K562 (cell line): ENCODE data around the gene CEP85L. TPM values are rescaled to one million over a fixed set of nuclear protein-coding genes. Genes with fewer than 3 reads are reported as not detected.
A peak's percentile ranks its signal among the peaks of the same experiment; 100 is the strongest.

Experiments used
- ATAC-seq: fragments of 200-7000 bp; cut with Tn5 transposase; 3 replicates; pipeline ENCODE4 v1.9.1; 2020; ENCODE audit warnings: moderate library complexity
- BruUV-seq: library from RNA; stranded (reverse); fragments of 400-500 nt; replicated peaks from 2 replicates; lab custom pipeline; 2021; lab: Mats Ljungman, UMichigan
- CTCF ChIA-PET: fragments of 300-600 bp; formaldehyde crosslinking; extraction: SDS; loops from one replicate; lab custom pipeline; 2021; ENCODE audit warnings: low intra/inter-chr PET ratio; lab: Yijun Ruan, JAX
- POLR2A ChIA-PET: fragments of 300-600, 350-650 bp; sonication (Branson Sonifier 250); formaldehyde crosslinking; extraction: SDS; loops from one replicate; lab custom pipeline; 2021; ENCODE audit warnings: antibody characterized with exemption, inconsistent platforms; lab: Yijun Ruan, JAX
- DNase-seq, 4 experiments: peaks; one replicate each; pipeline versions ENCODE4 v3.0.0 to v3.0.0-alpha.2; 2011 to 2018; ENCODE audit warnings: low spot score in 3 of 4, mixed read lengths in 3 of 4; ENCODE audit errors: extremely low read depth in 1 of 4
- FAIRE-seq: peaks from 2 replicates; lab custom pipeline; 2011; peaks lifted over from hg19 to GRCh38; lab: Jason Lieb, UNC
- H2AFZ ChIP-seq: 2 replicates; pipeline ENCODE4 v1.6.0; 2011; ENCODE audit warnings: low read depth, low read length, control low read depth, inconsistent platforms
- H3K27ac ChIP-seq: fragments of 200-600 bp; 3 replicates; pipeline ENCODE4 v1.8.0; 2011; ENCODE audit warnings: low read depth, mild to moderate bottlenecking, control low read depth, inconsistent platforms, low read length, moderate library complexity, mixed read lengths; ENCODE audit errors: extremely low read depth
- H3K27me3 ChIP-seq, 2 experiments: fragments of 300-600 bp in 1 of 2; 2 replicates in 1 of 2; 3 replicates in 1 of 2; pipeline versions ENCODE4 v1.6.0 to v1.8.0; 2011; ENCODE audit warnings: inconsistent platforms in 2 of 2, low read length in 2 of 2, mild to moderate bottlenecking in 1 of 2, mixed read lengths in 1 of 2, moderate library complexity in 1 of 2; ENCODE audit not compliant: control insufficient read depth in 2 of 2, insufficient read depth in 2 of 2
- H3K36me3 ChIP-seq: fragments of 300-600 bp; 3 replicates; pipeline ENCODE4 v1.8.0; 2011; ENCODE audit warnings: mild to moderate bottlenecking, low read length, inconsistent platforms; ENCODE audit not compliant: control insufficient read depth, insufficient read depth
- H3K4me1 ChIP-seq, 2 experiments: fragments of 200-600 bp in 1 of 2; replicated peaks in 1 of 2; 2 replicates in 1 of 2; 3 replicates in 1 of 2; pipeline versions ENCODE4 v1.5.1 to v1.8.0; 2011; ENCODE audit warnings: inconsistent platforms in 2 of 2, low read length in 2 of 2, mild to moderate bottlenecking in 1 of 2, mixed read lengths in 1 of 2, moderate library complexity in 1 of 2; ENCODE audit not compliant: control insufficient read depth in 2 of 2, insufficient read depth in 2 of 2
- H3K4me2 ChIP-seq: 2 replicates; pipeline ENCODE4 v1.6.1; 2011; ENCODE audit warnings: low read length, control low read depth, inconsistent platforms, mixed read lengths; ENCODE audit not compliant: insufficient read depth
- H3K4me3 ChIP-seq: fragments of 200-600 bp; sonication (generic), shearing (Covaris generic); 2 replicates; pipeline ENCODE4 v1.5.1; 2016; ENCODE audit warnings: control low read depth, inconsistent platforms
- H3K79me2 ChIP-seq: fragments of 200-600 bp; 3 replicates; pipeline ENCODE4 v1.8.0; 2011; ENCODE audit warnings: low read length, inconsistent platforms; ENCODE audit not compliant: control insufficient read depth, insufficient read depth
- H3K9ac ChIP-seq, 2 experiments: 2 replicates each; pipeline versions ENCODE4 v1.6.0 to v1.6.1; 2011; ENCODE audit warnings: low read depth in 2 of 2, low read length in 2 of 2, control low read depth in 1 of 2, inconsistent platforms in 1 of 2, mild to moderate bottlenecking in 1 of 2, mixed read lengths in 1 of 2; ENCODE audit not compliant: insufficient read depth in 1 of 2
- H3K9me1 ChIP-seq: one replicate; pipeline ENCODE4 v1.6.0; 2011; ENCODE audit warnings: inconsistent platforms, mild to moderate bottlenecking, low read length, moderate library complexity; ENCODE audit not compliant: control insufficient read depth, insufficient read depth
- H3K9me3 ChIP-seq: replicated peaks from 2 replicates; pipeline ENCODE4 v1.5.1; 2011; ENCODE audit warnings: low read depth, low read length, inconsistent platforms; ENCODE audit not compliant: control insufficient read depth, insufficient read depth
- H4K20me1 ChIP-seq: replicated peaks from 2 replicates; pipeline ENCODE4 v1.6.1; 2011; ENCODE audit warnings: low read length, inconsistent platforms, mixed read lengths; ENCODE audit not compliant: control insufficient read depth, insufficient read depth
- CAMTA2 ChIP-seq: fragments of 250-450 bp; sonication (Bioruptor Pico); conservative IDR thresholded peaks from 2 replicates; pipeline ENCODE4 v1.5.1; 2022
- CEBPB ChIP-seq: fragments of 450-650 bp; IDR thresholded peaks from 2 replicates; pipeline ENCODE4 v1.6.1; 2016; ENCODE audit warnings: missing genetic modification characterization, missing compliant biosample characterization
- CEBPG ChIP-seq, 3 experiments: fragments of 200-800 bp in 1 of 3; sonication (Bioruptor generic) in 1 of 3; sonication (generic) in 1 of 3; formaldehyde crosslinking in 1 of 3; IDR thresholded peaks in 2 of 3; conservative IDR thresholded peaks in 1 of 3; 2 replicates each; pipeline versions ENCODE4 v1.6.1 to v1.8.0; 2016 to 2022; ENCODE audit warnings: missing compliant biosample characterization in 2 of 3, missing genetic modification characterization in 2 of 3, mild to moderate bottlenecking in 1 of 3, missing genetic modification reagents in 1 of 3
- FOXA3 ChIP-seq, 2 experiments: fragments of 450-650 bp in 1 of 2; sonication (generic) in 1 of 2; formaldehyde crosslinking; IDR thresholded peaks in 1 of 2; conservative IDR thresholded peaks in 1 of 2; 2 replicates each; pipeline versions ENCODE4 v1.4.0 to v1.8.0; 2020 to 2022; ENCODE audit warnings: mild to moderate bottlenecking in 2 of 2, missing genetic modification reagents in 1 of 2
- ILK ChIP-seq: fragments of 450-650 bp; IDR thresholded peaks from 2 replicates; pipeline ENCODE4 v1.6.1; 2016; ENCODE audit warnings: missing genetic modification characterization, low read depth, mild to moderate bottlenecking, missing compliant biosample characterization, moderate library complexity, borderline replicate concordance
- KLF10 ChIP-seq: fragments of 250-450 bp; sonication (Bioruptor Pico); IDR thresholded peaks from 2 replicates; pipeline ENCODE4 v1.6.1; 2021; ENCODE audit warnings: matching md5 sums
- L3MBTL2 ChIP-seq: fragments of 450-650 bp; IDR thresholded peaks from 2 replicates; pipeline ENCODE4 v1.6.1; 2016; ENCODE audit warnings: mild to moderate bottlenecking, moderate library complexity
- MAZ ChIP-seq, 2 experiments: fragments of 450-650 bp in 1 of 2; sonication (generic) in 1 of 2; formaldehyde crosslinking; IDR thresholded peaks in 1 of 2; conservative IDR thresholded peaks in 1 of 2; 2 replicates each; pipeline versions ENCODE4 v1.4.0 to v1.5.0; 2020; ENCODE audit warnings: mild to moderate bottlenecking in 1 of 2, missing genetic modification reagents in 1 of 2
- NUFIP1 ChIP-seq: fragments of 450-650 bp; IDR thresholded peaks from 2 replicates; pipeline ENCODE4 v1.6.1; 2018; ENCODE audit not compliant: partially characterized antibody
- PTRF ChIP-seq: fragments of 450-650 bp; IDR thresholded peaks from 2 replicates; pipeline ENCODE4 v1.6.1; 2016; ENCODE audit warnings: mild to moderate bottlenecking, missing genetic modification characterization, missing compliant biosample characterization
- SRSF1 ChIP-seq: fragments of 200-400 bp; formaldehyde crosslinking; IDR thresholded peaks from 2 replicates; pipeline ENCODE4 v1.6.1; 2017; ENCODE audit warnings: mild to moderate bottlenecking, low read depth, low read length, moderate library complexity
- TRIM24 ChIP-seq, 2 experiments: fragments of 450-650 bp; IDR thresholded peaks; 2 replicates each; pipeline ENCODE4 v1.6.1; 2016
- ZNF263 ChIP-seq: sonication (generic); formaldehyde crosslinking; IDR thresholded peaks from 2 replicates; pipeline ENCODE4 v1.8.0; 2022; ENCODE audit warnings: mild to moderate bottlenecking, missing genetic modification reagents, borderline replicate concordance
- ZNF274 ChIP-seq: IDR thresholded peaks from 2 replicates; pipeline ENCODE4 v1.6.1; 2011; ENCODE audit warnings: low read depth, mild to moderate bottlenecking, low read length, moderate library complexity, borderline replicate concordance
- ZNF408 ChIP-seq: fragments of 250-450 bp; sonication (Bioruptor Pico); IDR thresholded peaks from 2 replicates; pipeline ENCODE4 v1.4.0; 2020; ENCODE audit warnings: low read depth, mild to moderate bottlenecking, moderate library complexity
- WGBS: fragments of 100-300 bp; shearing (Covaris generic); methylation state at CpG from one replicate; pipeline ENCODE4 v1.1.6; 2016; ENCODE audit warnings: low coverage, mixed read lengths; ENCODE audit not compliant: insufficient coverage; ENCODE audit errors: missing lambda C conversion rate; 5-methylcytosine and 5-hydroxymethylcytosine counted together
- in situ Hi-C: fragments of 300-500 bp; cut with MboI; formaldehyde crosslinking; loops from 4 replicates; pipeline ENCODE4 v1.15.0; 2018; ENCODE audit warnings: inconsistent platforms, mixed read lengths
- intact Hi-C: fragments of 100-400 bp; cut with micrococcal nuclease; formaldehyde crosslinking; loops from 2 replicates; pipeline ENCODE4 v1.14.2; 2022
- polyA plus RNA-seq, 8 experiments: library from polyadenylated mRNA; depleted of rRNA in 4 of 8; stranded (reverse) in 5 of 8; unstranded in 3 of 8; fragments of >200 nt; fragmentation: Nextera tagmentation in 2 of 8; fragmentation: Illumina TruSeq in 1 of 8; extraction: Ambion mirVana in 2 of 8; extraction: Trizol in 1 of 8; gene quantifications; 2 replicates each; pipeline versions ENCODE4 v1.2.1 to v1.2.3, GENCODE V29; 2011 to 2014; ENCODE audit warnings: inconsistent platforms in 1 of 8, missing spikeins in 1 of 8
- total RNA-seq, 7 experiments: library from RNA; depleted of rRNA in 6 of 7; stranded (reverse); fragments of >200 nt in 6 of 7; fragmentation: Illumina TruSeq in 2 of 7; extraction: Trizol in 2 of 7; gene quantifications; 2 replicates each; pipeline versions ENCODE4 v1.2.1 to v1.2.3, GENCODE V29; 2011 to 2021; ENCODE audit warnings: low replicate concordance in 1 of 7
- TF ChIP-seq, protein P1 (sequence below): sonication (generic); IDR thresholded peaks from 2 replicates; pipeline ENCODE4 v1.6.1; 2016
- TF ChIP-seq, protein P2 (sequence below), 3 experiments: fragments of 200-800 bp in 1 of 3; fragments of 250-450 bp in 1 of 3; fragments of 450-650 bp in 1 of 3; sonication (Bioruptor Pico) in 1 of 3; sonication (Bioruptor generic) in 1 of 3; formaldehyde crosslinking in 1 of 3; IDR thresholded peaks; 2 replicates each; pipeline versions ENCODE4 v1.6.1 to v1.8.0; 2016 to 2022; ENCODE audit warnings: mild to moderate bottlenecking in 2 of 3, missing genetic modification characterization in 2 of 3, missing compliant biosample characterization in 1 of 3, moderate library complexity in 1 of 3

CEP85L gene
- total and polyA plus RNA-seq, 9 of the 15 experiments (the other 6 are each of a cell fraction or from before 2014, with no cell fraction given): 4.5 to 15.8 (median 8.3) TPM

DNA sequence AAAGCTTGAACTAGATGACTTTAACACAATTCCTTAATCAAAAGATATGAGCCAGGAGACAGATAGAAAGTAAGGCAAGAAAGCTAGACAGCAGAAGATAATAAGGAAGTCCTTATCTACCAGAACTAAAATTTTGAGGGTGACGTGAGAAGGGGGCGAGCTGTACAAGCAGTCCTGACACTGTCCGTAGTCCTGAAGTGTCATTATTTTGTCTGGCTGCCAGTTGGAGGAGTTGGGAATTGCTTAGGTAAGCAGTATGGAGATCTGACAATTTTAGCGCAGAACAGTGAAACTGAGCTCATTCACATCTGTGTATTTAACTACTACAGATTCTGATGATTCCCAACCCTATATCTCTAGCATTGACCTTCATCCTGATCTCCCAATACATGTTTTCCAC lies 25.8 kb upstream of the CEP85L start (continued):
- TF ChIP-seq, protein P1, sequence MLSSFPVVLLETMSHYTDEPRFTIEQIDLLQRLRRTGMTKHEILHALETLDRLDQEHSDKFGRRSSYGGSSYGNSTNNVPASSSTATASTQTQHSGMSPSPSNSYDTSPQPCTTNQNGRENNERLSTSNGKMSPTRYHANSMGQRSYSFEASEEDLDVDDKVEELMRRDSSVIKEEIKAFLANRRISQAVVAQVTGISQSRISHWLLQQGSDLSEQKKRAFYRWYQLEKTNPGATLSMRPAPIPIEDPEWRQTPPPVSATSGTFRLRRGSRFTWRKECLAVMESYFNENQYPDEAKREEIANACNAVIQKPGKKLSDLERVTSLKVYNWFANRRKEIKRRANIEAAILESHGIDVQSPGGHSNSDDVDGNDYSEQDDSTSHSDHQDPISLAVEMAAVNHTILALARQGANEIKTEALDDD: peak; percentile 17; the same call in 1 of the 2 replicates
- no peak for TF ChIP-seq NUFIP1

GRCh38 chr6:118675225-118675624 lies 23.8 kb upstream of the CEP85L start:
- Histone ChIP-seq H3K4me3 (no peak overlapping the region), H3K9me1 (no peaks in the 10 kb centered on the region), H3K9me3 (no peaks in the 10 kb centered on the region), H3K9ac (no peak overlapping the region), H3K36me3 (no peaks in the 10 kb centered on the region), H3K79me2 (peaks cover 2% of the 10 kb centered on the region; the same call in 1 of the 3 replicates), H3K27ac (no peak overlapping the region), H2AFZ (no peak overlapping the region), H3K27me3 (no peaks in the 10 kb centered on the region), H3K4me1 (peaks cover 0 to 8% of the 10 kb centered on the region in 2 experiments; a peak in 2 of 5 replicates), H3K4me2 (no peak overlapping the region), H4K20me1 (no peaks in the 10 kb centered on the region)
- CTCF ChIA-PET: no interaction called here
- 39% methylated on average over 1 of the region's 1 CpG for WGBS
- intact Hi-C loops (no loop called here), in situ Hi-C loops (no loop called here)
- FAIRE-seq (no peak), ATAC-seq (no peak), DNase-seq (no peak)
- no TSS peak for BruUV-seq
- POLR2A ChIA-PET: interaction anchor here (0.7 to 1.0 kb wide), 2 partner anchors 35 to 72 kb away, joined by 3 read pairs; no protein-coding TSS in a partner anchor
- TF ChIP-seq L3MBTL2 (no peak), PTRF (tag) (no peak), ZNF274 (no peak), SRSF1 (no peak), CEBPB (tag) (peak; percentile 51), TRIM24 (IDR thresholded peaks at IDR 0.05) (peak; percentile 76 to 78; a peak in 2 of 4 replicates), ILK (no peak), FOXA3 (CRISPR knock-in tag; conservative IDR thresholded peaks at IDR 0.05 in 1 of 2, IDR thresholded peaks at IDR 0.05 in 1 of 2) (no peak), KLF10 (CRISPR knock-in tag) (no peak), MAZ (CRISPR knock-in tag; conservative IDR thresholded peaks at IDR 0.05 in 1 of 2, IDR thresholded peaks at IDR 0.05 in 1 of 2) (0 out of 4 replicates have a peak, but pooled peaks of 1 of the 2 experiments have one; percentile 14), ZNF263 (CRISPR knock-in tag) (no peak), ZNF408 (no peak), CEBPG (CRISPR knock-in tag; IDR thresholded peaks at IDR 0.05) (no peak), CEBPG (tag; conservative IDR thresholded peaks at IDR 0.05 in 1 of 2, IDR thresholded peaks at IDR 0.05 in 1 of 2) (peak in 1 of 2 experiments; percentile 78; a peak in 2 of 4 replicates), CAMTA2 (CRISPR knock-in tag) (no peak)
- TF ChIP-seq, protein P2, sequence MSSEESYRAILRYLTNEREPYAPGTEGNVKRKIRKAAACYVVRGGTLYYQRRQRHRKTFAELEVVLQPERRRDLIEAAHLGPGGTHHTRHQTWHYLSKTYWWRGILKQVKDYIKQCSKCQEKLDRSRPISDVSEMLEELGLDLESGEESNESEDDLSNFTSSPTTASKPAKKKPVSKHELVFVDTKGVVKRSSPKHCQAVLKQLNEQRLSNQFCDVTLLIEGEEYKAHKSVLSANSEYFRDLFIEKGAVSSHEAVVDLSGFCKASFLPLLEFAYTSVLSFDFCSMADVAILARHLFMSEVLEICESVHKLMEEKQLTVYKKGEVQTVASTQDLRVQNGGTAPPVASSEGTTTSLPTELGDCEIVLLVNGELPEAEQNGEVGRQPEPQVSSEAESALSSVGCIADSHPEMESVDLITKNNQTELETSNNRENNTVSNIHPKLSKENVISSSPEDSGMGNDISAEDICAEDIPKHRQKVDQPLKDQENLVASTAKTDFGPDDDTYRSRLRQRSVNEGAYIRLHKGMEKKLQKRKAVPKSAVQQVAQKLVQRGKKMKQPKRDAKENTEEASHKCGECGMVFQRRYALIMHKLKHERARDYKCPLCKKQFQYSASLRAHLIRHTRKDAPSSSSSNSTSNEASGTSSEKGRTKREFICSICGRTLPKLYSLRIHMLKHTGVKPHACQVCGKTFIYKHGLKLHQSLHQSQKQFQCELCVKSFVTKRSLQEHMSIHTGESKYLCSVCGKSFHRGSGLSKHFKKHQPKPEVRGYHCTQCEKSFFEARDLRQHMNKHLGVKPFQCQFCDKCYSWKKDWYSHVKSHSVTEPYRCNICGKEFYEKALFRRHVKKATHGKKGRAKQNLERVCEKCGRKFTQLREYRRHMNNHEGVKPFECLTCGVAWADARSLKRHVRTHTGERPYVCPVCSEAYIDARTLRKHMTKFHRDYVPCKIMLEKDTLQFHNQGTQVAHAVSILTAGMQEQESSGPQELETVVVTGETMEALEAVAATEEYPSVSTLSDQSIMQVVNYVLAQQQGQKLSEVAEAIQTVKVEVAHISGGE (CRISPR knock-in tag; IDR thresholded peaks at IDR 0.05): no peak
